Stimulated activated CD4-positive, alpha-beta T cell treated with anti-CD3 and anti-CD28 coated beads, Interleukin-12 subunit alpha, Interleukin-12 subunit beta, amount 100 ng/mL, for 4 hours (primary cell): ENCODE data around the gene SMARCAL1.
"Not testable (repeated sequence)": the region's sequence is repeated elsewhere in the genome, so short reads cannot be mapped to it uniquely, and the experiment has no call there.

Source experiments
- DNase-seq: peaks from one replicate; pipeline ENCODE4 v3.0.0-alpha.2; 2020

Gene SMARCAL1

GRCh38 chr2:216503159-216503629 lies 90.9 kb downstream of the SMARCAL1 start:
- DNase-seq: no peak

DNA sequence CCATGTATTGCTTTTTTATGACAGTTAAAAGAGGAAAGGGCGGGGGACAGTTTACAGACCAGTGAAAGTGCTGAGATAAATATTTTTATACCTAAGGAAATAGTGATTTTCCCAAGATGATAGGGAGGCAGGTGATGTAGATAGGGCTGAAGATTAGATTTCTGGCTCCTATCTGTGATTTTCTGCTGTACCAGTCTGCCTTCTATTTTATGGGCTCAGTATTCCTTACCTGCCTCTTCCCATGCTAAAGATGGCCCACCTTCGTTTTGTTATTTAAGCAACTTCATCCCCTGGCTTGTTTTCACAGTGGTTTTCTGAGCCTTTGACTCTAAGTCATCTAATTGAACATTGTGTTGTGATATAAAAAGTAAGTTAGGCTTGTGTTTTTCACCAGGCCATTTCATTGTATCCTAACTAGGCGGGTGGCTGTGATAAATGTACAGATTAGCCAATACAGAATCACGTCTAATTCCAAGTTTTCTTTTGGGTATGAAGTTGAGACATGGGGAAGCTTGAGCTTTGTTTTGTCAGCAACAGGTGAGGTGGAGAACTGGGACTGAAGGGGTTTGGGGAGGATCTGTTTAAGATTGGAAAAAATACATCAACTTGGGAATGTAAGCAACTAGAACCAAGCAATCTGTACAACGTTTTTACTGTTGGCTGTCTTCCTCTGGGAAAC lies 91.6 kb downstream of the SMARCAL1 start:
- no peak for DNase-seq

- DNase-seq: no peak
Measured at GRCh38 chr2:216504376-216504762, 92.1 kb downstream of the SMARCAL1 start.

- DNase-seq: no peak
Measured at GRCh38 chr2:216505133-216506106, 93.1 kb downstream of the SMARCAL1 start.

DNA sequence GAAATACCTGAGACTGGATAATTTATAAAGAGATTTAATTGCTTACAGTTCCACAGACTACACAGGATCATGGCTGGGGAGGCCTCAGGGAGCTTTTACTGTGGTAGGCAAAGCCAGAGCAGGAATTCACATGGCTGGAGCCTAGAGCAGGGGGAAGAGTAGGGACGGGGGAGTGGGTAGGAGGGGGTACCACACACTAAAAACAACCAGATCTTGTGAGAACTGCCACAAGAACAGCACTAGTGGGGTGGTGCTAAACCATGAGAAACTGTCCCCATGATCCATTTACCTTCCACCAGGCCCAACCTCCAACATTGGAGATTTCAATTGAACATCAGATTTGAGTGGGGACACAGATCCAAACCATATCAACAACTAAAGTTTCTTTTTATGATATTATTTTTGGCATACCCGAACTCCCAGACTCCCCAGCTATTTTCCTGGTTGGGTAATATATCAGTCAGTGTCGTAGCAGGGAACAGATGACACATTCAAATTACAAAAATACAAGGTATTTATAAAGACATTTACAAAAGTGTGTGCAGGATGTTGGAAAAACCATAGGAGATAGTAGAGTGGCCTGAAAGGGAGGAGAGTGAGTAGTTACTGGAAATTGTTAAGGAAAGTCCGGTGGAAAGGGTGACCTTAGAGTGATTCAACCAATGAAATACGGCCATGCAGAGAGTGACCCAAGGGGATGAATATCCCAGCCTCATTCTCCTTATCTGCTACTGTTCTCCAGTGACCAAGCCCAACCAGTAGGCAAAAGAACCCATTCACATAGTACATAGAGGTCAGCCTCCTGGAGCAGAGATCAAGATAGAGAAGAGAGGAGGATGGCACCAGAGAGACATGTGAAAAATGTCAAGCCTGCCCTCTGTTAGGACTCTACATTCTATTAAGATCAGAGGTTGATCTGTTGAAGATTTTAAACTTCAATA lies 95.2 kb downstream of the SMARCAL1 start:
- no peak for DNase-seq

DNA sequence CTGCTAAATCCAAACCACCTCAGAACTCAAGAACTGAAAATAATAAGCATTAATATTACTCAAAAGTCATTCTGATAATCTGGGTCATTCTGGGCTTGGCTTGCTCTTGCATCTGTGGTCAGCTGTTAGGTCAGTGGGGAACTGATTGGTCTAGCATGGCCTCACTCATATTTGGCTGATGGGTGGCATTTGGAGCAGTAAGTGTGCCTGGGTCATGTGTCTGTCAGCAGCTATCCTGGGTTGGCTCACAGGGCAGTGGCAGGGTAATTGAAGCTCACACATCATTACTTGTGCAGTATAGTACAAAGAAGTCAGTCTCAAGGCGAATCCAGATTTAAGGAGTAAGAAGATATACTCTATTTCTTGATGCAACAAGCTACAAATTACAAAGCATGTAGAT lies 95.9 kb downstream of the SMARCAL1 start:
- DNase-seq: no peak

- DNase-seq: no peak
Measured at GRCh38 chr2:216516730-216517350, 104.6 kb downstream of the SMARCAL1 start.

DNA sequence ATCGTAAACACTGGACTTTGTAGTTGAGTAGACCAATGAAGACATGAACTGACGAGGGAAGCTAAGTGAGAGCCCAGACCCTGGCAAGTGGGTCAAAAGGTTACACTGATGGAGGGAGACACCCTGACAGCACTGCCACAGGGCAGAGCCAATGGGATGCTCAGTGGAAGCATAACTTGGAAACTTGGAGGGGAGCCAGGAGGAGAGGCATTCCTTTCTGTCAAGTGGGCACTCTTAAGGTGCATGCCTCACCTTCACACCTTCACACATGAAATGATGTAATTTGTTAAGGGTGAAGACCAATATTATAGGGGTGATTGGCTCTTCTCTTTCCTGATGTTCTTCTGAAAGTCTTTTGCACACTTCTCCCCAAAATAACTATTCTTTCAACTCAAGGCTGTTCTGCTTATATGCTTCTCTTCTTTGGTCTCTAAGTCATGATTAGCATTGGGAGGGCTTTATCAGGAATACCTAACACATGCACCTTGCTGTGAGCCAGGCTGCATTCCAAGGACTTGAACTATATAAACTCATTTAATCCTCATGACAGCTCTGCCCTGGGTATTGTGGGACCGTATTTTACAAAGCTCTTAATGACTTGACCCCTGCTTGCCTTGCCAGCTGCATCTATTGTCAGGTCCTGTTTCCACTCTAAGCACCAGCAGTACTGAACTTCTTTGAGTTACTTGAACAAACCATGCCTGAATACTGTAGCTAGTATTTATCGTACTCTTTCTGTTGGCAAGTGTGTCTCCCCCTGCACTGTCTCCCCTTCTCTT lies 105.4 kb downstream of the SMARCAL1 start:
- no peak for DNase-seq

DNA sequence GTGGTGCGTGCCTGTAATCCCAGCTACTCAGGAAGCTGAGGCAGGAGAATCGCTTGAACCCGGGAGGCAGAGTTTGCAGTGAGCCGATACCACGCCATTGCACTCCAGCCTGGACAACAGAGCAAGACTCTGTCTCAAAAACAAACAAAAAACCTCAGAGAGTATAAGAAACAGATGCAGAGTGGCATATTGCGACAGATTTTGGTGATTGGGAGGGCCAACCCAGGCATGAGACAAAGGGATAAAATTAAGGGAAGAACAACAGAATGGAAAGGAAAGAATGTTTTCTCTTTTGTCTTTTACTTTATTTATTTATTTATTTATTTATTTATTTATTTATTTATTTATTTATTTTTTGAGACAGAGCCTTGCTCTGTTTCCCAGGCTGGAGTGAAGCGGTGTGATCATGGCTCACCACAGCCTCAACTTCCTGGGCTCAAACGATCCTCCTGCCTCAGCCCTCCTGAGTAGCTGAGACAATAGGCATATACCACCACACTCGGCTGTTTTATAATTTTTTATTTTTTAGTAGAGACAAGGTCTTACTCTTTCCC lies 106.4 kb downstream of the SMARCAL1 start:
- not testable (repeated sequence) for DNase-seq

DNA sequence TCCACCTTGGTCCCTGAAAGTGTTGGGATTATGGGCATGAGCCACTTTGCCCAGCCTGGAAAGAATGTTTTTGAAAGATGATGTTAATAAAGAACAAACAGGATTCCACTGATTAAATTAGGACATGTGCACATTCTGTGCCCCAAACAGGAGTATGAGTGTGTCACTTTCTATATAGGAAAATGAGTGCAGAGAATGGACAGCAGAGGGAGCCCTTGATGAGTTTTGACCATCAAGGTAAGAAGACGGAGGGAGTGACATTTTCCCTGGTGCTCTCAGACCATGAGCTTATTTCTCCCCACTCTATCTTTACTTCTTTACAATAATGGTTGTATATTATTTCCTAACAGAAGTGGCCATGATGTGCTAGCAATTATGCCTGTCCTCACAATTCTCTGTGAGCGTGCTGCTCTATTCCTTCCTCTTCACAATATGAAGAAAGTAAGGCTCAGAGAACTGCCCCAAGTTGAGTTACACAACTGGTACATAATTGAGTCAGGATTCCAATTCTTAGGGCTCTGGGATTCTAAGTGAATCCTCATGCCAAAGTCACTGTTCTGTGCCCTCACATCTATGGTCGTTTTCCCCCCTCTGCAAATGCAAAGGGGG lies 107.0 kb downstream of the SMARCAL1 start:
- DNase-seq: no peak

GRCh38 chr2:216520112-216520511 lies 107.8 kb downstream of the SMARCAL1 start:
- DNase-seq: no peak

DNA sequence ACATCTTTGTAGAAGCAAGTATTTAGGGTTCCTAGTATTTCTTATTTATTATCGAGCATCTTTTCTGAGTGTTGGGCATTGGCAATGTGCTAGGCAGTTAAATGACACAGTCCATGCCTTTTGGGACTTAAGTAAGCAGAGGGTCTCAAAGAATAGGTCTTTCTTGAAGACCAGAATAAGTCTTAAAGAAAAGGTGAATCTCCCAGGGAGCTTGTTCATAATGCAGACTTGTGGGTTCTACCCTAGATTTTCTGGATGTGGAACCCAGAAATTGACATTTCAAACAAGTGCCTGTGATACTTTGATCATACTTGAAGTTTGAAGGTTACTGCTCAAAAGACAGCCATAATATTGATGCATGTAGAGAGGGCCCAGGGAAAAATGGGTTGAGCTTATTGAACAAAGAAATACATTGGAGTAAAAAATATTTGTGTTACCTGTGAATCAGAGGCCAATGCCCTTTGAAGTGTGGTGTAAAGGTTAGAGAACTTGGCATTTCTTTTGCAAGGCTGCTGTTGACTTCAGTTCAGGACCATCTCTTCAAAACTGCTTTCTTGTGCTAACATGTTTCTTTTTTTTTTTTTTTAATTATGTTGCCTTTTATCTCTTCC lies 110.7 kb downstream of the SMARCAL1 start:
- no peak for DNase-seq

GRCh38 chr2:216525972-216526371 lies 113.7 kb downstream of the SMARCAL1 start:
- DNase-seq: no peak

DNA sequence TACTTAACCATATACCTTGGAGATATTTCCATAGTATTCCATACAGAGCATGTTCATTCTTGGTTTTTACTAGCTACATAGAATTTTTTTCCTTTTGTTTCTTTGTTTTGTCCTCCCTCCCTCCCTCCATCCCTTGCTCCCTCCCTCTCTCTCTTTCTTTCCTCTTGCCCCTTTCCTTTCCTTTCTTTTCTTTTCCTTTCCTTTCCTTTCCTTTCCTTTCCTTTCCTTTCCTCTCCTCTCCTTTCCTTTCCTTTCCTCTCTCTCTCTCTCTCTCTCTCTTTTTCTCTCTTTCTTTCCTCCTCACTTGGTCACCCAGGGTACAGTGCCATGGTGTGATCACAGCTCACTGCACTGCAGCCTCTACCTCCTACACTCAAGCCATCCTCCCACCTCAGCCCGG lies 114.7 kb downstream of the SMARCAL1 start:
- no peak for DNase-seq

- DNase-seq: no peak
Measured at GRCh38 chr2:216527600-216527999, 115.3 kb downstream of the SMARCAL1 start.

DNA sequence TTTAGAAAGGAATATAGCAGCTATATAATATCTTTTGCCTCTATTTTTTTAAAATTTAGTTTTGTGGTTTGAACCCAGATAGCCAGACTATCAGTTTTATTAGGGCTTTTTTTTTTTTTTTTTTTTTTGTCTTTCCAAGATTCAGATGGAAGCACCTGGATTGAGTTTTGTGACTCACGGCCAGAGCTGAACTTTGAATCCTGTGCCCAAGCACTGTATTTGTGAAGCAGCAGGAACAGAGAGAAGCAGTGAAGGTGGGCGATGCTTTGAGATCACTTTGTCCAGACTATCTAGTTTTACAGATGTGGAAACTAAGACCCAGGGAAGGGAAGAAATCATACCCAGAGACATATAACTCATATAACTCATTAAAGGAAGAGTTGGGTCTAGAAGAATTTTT lies 120.3 kb downstream of the SMARCAL1 start:
- DNase-seq: no peak
